ENCODE results near the gene MAPK8IP2.
"Not testable (repeated sequence)": the region's sequence is repeated elsewhere in the genome, so short reads cannot be mapped to it uniquely, and the experiment has no call there.

The MAPK8IP2 gene

DNA sequence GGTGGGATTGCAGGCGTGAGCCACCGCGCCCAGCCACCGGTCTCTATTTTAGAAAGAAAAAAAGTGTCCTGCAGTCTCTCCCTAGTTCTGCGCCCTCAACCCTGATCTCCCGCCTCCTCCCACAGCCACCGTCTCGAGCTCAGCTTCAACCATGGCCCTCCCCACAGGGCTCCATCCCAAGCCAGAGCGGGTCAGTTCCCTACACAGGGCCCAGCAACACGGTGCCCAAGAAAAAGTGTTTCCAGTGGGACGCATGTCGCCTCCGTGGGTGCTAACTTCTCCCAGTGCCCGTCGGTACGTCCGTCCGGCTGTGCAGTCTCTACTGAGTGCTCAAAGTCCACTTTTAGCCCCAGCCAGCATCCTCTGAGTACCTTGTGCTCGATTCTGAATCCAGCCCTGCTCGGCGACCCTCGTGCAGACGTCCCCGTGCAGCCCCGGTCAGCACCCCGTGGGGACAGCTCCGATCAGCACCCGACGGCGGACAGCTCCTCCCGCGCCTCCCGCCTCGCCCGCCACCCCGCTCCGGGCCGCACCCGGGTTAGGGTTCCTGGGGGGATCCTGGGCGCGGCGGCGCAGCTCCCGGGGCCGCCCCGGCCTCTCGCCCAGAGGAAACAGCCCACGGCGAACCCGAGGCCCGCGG is 657 bp upstream of the MAPK8IP2 start:
- no peak for DNase-seq (ENCODE audit: low read depth in 2 of 2, low spot score in 1 of 2)

DNA sequence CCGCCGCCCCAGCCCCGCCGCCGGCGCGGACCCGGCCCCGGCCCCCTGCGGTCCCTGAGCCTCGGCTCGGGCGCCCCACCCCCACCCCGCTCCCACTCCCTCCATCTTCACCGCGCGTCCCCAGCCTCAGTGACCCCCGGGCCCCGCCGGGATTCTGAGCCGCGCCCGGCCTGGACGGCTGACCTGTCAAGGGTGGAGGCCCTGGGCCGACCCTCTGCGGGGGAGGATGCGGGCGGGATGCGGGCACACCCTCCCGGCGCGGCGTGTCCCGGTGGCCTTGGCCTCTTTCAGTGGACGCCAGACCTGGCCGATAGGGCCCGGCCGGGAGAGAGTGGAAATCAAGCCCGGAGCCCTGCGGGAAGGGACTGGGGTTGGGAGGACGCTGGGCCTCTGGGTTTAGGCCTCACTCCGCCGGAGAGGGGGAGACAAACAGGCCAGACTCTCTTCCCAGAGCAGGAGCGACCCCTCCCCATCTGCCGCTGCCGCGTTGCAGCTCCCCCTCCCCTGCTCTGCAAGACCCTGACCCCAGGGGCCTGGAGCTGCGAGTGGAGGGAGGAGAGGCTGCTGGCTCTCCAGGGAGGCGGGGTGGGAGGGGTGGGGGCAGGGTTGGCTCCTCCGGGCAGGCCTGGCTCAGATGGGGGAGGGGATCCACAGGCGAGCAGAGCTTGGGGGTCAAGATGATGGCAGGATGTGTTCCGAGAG is 525 bp downstream of the MAPK8IP2 start:
- no peak for DNase-seq (ENCODE audit: low read depth in 2 of 2, low spot score in 1 of 2)

DNA sequence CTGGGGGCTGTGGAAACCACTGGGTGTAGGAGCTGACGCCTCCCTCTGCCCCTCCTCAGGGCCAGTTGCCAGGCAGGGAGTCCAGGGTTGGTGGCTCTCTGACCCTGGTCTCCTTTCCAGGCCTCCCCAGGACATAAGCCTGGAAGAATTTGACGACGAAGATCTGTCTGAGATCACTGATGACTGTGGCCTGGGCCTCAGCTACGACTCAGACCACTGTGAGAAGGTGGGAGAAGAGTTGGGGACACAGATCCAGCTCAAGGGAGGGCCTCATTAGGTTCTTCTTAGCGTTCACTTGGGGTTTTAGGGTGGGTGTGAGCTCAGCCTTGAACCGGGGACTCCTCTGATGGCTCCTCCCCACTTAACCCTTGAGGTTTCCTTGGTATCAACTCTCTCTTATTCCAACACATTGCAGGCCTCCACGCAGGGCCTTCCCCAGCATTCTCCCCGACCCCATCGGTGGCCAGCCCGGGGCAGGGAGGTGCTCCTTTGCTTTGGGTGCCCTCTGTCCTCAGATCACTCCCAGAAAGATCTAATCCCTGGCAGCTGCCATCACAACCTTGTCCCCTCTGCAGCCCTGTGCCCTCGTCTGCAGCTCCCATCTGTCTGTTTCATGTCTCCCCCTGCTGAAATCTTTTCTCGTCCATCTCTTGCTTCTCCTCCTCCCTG is 1.2 kb downstream of the MAPK8IP2 start:
- DNase-seq (ENCODE audit: low read depth in 2 of 2, low spot score in 1 of 2): no peak

DNA sequence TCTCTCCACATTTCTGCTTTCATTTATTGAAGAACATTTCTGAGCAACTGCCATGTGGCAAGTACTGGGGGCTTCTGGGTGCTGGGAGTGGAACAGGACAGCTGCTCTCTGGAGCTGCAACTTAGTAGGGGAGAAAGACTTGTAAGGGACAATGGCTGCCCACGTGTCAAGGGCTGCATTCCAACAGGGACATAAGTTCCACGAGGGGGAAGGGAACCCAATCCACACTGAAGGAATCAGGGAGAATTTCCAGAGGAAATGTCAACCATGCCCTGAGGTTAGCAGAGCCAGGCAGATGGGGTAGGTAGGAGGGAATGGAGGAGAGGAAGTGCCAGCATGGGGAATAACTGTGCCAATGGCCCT is 1.7 kb downstream of the MAPK8IP2 start:
- no peak for DNase-seq (ENCODE audit: low read depth in 2 of 2, low spot score in 1 of 2)

GRCh38 chr22:50603511-50604255 is 3.1 kb downstream of the MAPK8IP2 start:
- no peak for DNase-seq (ENCODE audit: low read depth in 2 of 2, low spot score in 1 of 2)

GRCh38 chr22:50604256-50605001 is 3.8 kb downstream of the MAPK8IP2 start:
- DNase-seq (ENCODE audit: low read depth in 2 of 2, low spot score in 1 of 2): no peak

DNA sequence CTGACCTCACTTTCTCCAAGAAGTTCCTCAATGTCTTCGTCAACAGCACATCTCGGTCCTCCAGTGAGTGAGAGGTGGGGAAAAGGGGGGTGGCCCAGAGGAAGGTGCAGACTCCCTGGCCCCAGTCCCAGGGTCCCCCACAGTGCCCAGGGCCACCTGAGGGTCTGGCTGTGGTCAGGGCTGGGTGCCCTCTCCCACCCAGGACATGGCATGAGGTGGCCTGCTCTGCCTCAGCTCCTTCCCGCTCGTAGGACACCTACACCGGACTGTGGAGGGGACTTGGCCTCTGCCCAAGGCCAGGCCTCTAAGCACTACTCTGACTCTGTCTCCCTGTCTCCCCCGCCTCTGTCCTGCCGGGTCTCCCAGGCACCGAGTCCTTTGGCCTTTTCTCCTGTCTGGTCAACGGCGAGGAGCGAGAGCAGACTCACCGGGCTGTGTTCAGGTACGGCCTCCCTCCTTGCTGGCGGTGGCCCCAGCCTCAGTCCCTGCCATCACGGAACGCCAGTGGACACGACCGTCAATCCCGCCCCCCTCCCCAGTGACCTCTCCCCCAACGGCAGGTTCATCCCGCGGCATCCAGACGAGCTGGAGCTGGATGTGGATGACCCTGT is 4.5 kb downstream of the MAPK8IP2 start:
- no peak for DNase-seq (ENCODE audit: low read depth in 2 of 2, low spot score in 1 of 2)

DNA sequence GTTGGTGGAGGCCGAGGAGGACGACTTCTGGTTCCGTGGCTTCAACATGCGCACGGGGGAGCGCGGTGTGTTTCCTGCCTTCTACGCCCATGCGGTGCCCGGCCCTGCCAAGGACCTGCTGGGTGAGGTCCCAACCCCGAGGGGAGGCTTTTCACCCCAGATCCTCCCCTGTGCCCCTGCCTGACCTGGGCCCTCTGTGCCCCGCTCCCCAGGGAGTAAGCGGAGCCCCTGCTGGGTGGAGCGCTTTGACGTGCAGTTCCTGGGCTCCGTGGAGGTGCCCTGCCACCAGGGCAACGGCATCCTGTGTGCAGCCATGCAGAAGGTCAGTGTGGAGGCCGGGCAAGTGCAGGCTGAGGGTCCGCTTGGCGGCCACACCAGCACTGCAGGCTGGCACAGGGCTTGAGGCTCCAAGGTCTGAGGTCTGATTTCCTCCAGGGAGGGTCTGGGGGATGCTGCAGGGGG is 5.1 kb downstream of the MAPK8IP2 start:
- DNase-seq (ENCODE audit: low read depth in 2 of 2, low spot score in 1 of 2): no peak

- no peak for DNase-seq (ENCODE audit: low read depth in 2 of 2, low spot score in 1 of 2)
These were observed 5.8 kb downstream of the MAPK8IP2 start for GRCh38 chr22:50606165-50606945.

- DNase-seq (ENCODE audit: low read depth in 2 of 2, low spot score in 1 of 2): no peak
These were observed 6.5 kb downstream of the MAPK8IP2 start for GRCh38 chr22:50606946-50607658.

DNA sequence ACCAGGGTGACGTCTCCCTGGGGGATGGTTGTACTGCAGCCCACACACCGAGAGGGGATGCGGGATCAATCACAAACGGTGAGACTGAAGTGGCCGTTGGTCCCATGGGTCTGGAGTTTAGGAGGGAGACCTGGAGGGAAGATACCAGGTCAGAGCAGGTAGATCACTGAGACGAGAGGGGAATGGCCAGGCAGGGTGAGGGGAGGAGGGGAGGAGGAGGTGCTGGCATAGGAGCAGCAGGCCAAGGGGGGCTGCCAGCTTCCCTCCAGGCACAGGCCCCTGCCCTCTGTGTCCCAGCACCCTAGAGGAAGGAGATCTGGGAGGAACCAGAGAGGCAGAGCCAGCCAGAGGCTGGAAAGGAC is 7.0 kb downstream of the MAPK8IP2 start:
- no peak for DNase-seq (ENCODE audit: low read depth in 2 of 2, low spot score in 1 of 2)

DNA sequence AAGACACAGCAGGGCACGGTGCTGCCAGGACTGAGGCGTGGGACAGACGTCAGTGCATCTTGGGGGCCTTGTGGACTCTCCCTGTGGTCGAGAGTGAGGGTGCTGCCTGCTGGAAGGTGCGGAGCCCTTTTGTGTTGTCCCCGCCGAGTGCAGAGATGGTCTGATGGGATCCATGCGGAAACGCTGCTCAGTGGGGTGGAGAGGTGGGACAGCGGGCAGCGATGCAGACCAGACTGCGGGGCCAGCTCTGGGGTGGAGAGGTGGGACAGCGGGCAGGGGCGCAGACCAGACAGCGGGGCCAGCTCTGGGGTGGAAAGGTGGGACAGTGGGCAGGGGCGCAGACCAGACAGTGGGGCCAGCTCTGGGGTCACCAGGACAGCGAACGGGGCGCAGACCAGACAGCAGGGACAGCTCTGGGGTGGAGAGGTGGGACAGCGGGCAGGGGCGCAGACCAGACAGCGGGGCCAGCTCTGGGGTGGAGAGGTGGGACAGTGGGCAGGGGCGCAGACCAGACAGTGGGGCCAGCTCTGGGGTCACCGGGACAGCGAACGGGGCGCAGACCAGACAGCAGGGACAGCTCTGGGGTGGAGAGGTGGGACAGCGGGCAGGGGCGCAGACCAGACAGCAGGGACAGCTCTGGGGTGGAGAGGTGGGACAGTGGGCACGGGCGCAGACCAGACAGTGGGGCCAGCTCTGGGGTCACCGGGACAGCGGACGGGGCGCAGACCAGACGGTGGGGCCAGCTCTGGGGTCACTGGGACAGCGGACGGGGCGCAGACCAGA is 7.7 kb downstream of the MAPK8IP2 start:
- DNase-seq (ENCODE audit: low read depth in 2 of 2, low spot score in 1 of 2): not testable (repeated sequence)

- DNase-seq (ENCODE audit: low read depth in 2 of 2, low spot score in 1 of 2): no peak
These were observed 8.4 kb downstream of the MAPK8IP2 start for GRCh38 chr22:50608996-50609395.

DNA sequence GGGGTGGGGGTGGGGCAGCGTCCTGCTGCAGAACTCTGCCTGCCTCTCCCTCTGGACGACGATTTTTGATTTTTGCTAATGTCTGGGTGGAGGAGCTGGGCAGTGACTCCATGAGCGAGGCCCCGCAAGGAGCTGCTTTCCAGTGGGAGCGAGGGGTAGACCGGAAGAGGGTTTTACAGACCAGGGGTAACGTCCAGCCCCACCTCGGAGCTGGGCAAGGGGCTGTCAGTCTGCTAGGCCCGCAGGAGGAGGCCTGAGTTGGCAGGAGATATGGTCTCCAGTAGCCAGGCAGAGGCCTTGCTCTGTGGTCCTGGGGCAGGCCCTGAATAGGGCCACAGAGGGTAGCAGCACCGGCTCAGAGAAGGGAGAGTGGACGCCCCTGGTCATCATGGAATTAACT is 9.0 kb downstream of the MAPK8IP2 start:
- DNase-seq (ENCODE audit: low read depth in 2 of 2, low spot score in 1 of 2): no peak

GRCh38 chr22:50610041-50610451 is 9.5 kb downstream of the MAPK8IP2 start:
- no peak for DNase-seq (ENCODE audit: low read depth in 2 of 2, low spot score in 1 of 2)

DNA sequence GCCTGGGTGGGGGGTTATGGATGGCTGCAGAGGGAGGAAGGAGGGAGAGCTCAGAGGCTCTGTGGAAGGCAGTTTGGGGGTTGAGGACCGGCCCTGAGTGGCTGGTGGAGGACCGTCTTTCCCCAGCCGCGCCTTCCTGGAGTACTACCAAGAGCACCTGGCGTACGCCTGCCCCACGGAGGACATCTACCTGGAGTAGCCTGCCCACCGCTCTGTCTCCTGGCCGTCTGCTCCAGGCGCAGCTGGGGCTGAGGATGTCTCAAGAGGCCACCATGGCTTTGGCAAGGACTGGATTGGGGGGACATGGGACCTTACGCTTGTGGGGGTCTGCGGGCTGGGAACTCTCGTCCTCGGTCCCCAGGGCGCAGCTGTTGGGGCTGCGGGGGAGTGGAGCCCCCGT is 10.0 kb downstream of the MAPK8IP2 start:
- DNase-seq (ENCODE audit: low read depth in 2 of 2, low spot score in 1 of 2): no peak

DNA sequence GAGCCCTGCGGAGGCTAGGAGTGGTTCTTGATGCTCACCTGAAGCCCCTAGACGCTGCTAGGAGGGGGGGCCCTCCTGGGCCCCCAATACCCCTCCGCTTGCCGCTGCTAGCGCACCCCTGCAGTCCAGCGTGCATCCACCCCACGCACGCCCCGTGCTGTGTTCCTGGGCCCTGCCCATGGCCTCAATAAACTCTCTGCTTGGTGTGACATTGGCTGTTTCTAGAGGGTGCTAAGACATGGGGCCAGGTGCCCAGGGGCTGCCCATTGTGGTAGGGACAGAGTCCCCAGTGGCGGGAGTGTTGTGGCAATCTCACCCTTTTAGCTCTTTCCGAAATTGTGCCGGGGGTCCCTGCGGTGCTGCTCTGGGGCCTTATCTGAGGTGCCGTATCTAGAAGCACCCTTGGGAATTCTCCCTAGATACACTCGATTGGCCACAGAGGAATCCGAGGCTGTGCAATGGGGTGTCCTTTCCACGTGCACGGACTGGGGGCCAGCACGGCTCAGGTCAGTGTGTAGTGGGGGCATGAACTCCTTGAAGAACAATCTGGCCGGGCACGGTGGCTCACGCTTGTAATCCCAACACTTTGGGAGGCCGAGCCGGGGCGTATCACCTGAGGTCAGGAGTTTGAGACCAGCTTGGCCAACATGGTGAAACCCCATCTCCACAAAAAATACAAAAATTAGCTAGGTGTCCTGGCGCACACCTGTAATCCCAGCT is 10.9 kb downstream of the MAPK8IP2 start:
- DNase-seq (ENCODE audit: low read depth in 2 of 2, low spot score in 1 of 2): no peak

- DNase-seq (ENCODE audit: low read depth in 2 of 2, low spot score in 1 of 2): no peak
These were observed 11.6 kb downstream of the MAPK8IP2 start for GRCh38 chr22:50612168-50612527.

All from stimulated activated CD8-positive, alpha-beta memory T cell treated with anti-CD3 and anti-CD28 coated beads, Interleukin-4, amount 100 ng/mL, for 4 hours (primary cell).